Measurements from ENCODE around the gene NEU3.
A peak's percentile ranks its signal among the peaks of the same experiment; 100 is the strongest.
"Not testable (repeated sequence)": the region's sequence is repeated elsewhere in the genome, so short reads cannot be mapped to it uniquely, and the experiment has no call there.

The NEU3 gene

GRCh38 chr11:74957937-74958629 is 30.6 kb upstream of the NEU3 start:
- peaks cover 20% of the 10 kb centered on the region for H3K4me1 ChIP-seq
- peaks cover 25% of the 10 kb centered on the region for H3K79me2 ChIP-seq
- no peak overlapping the region for H3K4me3 ChIP-seq (ENCODE audit: low read depth, low read length)
- peak overlapping the region; percentile 32 for H3K4me2 ChIP-seq (ENCODE audit: low read length)
- H3K9me3 ChIP-seq (ENCODE audit: control insufficient read depth, low read length), result no peaks in the 10 kb centered on the region
- no peak overlapping the region for H3K9ac ChIP-seq
- no peaks in the 10 kb centered on the region for H3K36me3 ChIP-seq (ENCODE audit: control insufficient read depth, insufficient read depth, low read length)
- H2AFZ ChIP-seq, result no peak overlapping the region
- H3K27ac ChIP-seq, result peak overlapping the region; percentile 86
- no peak for TF ChIP-seq CTCF (IDR thresholded peaks at IDR 0.05)
- no peaks in the 10 kb centered on the region for H3K27me3 ChIP-seq (ENCODE audit: control insufficient read depth, insufficient read depth, low read length)

- peak overlapping the region; percentile 86 for H3K27ac ChIP-seq
- not testable (repeated sequence) for H3K4me3 ChIP-seq (ENCODE audit: low read depth, low read length); H3K27me3 ChIP-seq (ENCODE audit: control insufficient read depth, insufficient read depth, low read length); H3K9ac ChIP-seq; H3K9me3 ChIP-seq (ENCODE audit: control insufficient read depth, low read length); H3K4me2 ChIP-seq (ENCODE audit: low read length); H2AFZ ChIP-seq; H3K36me3 ChIP-seq (ENCODE audit: control insufficient read depth, insufficient read depth, low read length)
- H3K79me2 ChIP-seq, result peaks cover 19% of the 10 kb centered on the region
- H3K4me1 ChIP-seq, result peaks cover 17% of the 10 kb centered on the region
Measured at GRCh38 chr11:74960128-74960527, 28.6 kb upstream of the NEU3 start.

- no peak overlapping the region for H3K27ac ChIP-seq
- H2AFZ ChIP-seq, result no peak overlapping the region
- no peaks in the 10 kb centered on the region for H3K36me3 ChIP-seq (ENCODE audit: control insufficient read depth, insufficient read depth, low read length)
- peaks cover 24% of the 10 kb centered on the region for H3K79me2 ChIP-seq
- H3K9ac ChIP-seq, result no peak overlapping the region
- no peak overlapping the region for H3K4me3 ChIP-seq (ENCODE audit: low read depth, low read length)
- no peak overlapping the region for H3K4me2 ChIP-seq (ENCODE audit: low read length)
- no peak for TF ChIP-seq CTCF (IDR thresholded peaks at IDR 0.05)
- no peaks in the 10 kb centered on the region for H3K9me3 ChIP-seq (ENCODE audit: control insufficient read depth, low read length)
- no peaks in the 10 kb centered on the region for H3K4me1 ChIP-seq
- no peaks in the 10 kb centered on the region for H3K27me3 ChIP-seq (ENCODE audit: control insufficient read depth, insufficient read depth, low read length)
Measured at GRCh38 chr11:74966651-74967050, 22.1 kb upstream of the NEU3 start.

GRCh38 chr11:74970852-74971395 is 17.8 kb upstream of the NEU3 start:
- no peaks in the 10 kb centered on the region for H3K4me1 ChIP-seq
- no peak for TF ChIP-seq CTCF (IDR thresholded peaks at IDR 0.05)
- no peaks in the 10 kb centered on the region for H3K36me3 ChIP-seq (ENCODE audit: control insufficient read depth, insufficient read depth, low read length)
- H3K27ac ChIP-seq, result no peak overlapping the region
- H3K4me3 ChIP-seq (ENCODE audit: low read depth, low read length), result no peak overlapping the region
- H3K4me2 ChIP-seq (ENCODE audit: low read length), result no peak overlapping the region
- H3K27me3 ChIP-seq (ENCODE audit: control insufficient read depth, insufficient read depth, low read length), result no peaks in the 10 kb centered on the region
- H2AFZ ChIP-seq, result no peak overlapping the region
- H3K9ac ChIP-seq, result no peak overlapping the region
- peaks cover 22% of the 10 kb centered on the region for H3K79me2 ChIP-seq
- H3K9me3 ChIP-seq (ENCODE audit: control insufficient read depth, low read length), result no peaks in the 10 kb centered on the region

- H3K4me3 ChIP-seq (ENCODE audit: low read depth, low read length), result no peak overlapping the region
- no peak overlapping the region for H3K4me2 ChIP-seq (ENCODE audit: low read length)
- no peaks in the 10 kb centered on the region for H3K9me3 ChIP-seq (ENCODE audit: control insufficient read depth, low read length)
- H3K27me3 ChIP-seq (ENCODE audit: control insufficient read depth, insufficient read depth, low read length), result no peaks in the 10 kb centered on the region
- H3K4me1 ChIP-seq, result no peaks in the 10 kb centered on the region
- no peaks in the 10 kb centered on the region for H3K36me3 ChIP-seq (ENCODE audit: control insufficient read depth, insufficient read depth, low read length)
- peaks cover 22% of the 10 kb centered on the region for H3K79me2 ChIP-seq
- H3K9ac ChIP-seq, result no peak overlapping the region
- H3K27ac ChIP-seq, result no peak overlapping the region
- no peak for TF ChIP-seq CTCF (IDR thresholded peaks at IDR 0.05)
- no peak overlapping the region for H2AFZ ChIP-seq
Measured at GRCh38 chr11:74971424-74971823, 17.3 kb upstream of the NEU3 start.

Data from parathyroid adenoma (tissue), 2 donors.